Left renal pelvis (tissue), 4 donors: ENCODE measurements around the gene GNAO1. TPM values are rescaled to one million over a fixed set of nuclear protein-coding genes. Genes with fewer than 3 reads are reported as not detected.

Experiments
- DNase-seq, 4 donors: peaks; one replicate each; pipeline ENCODE4 v3.0.0-alpha.2; 2013; ENCODE audit warnings: low read depth in 4 of 4, low spot score in 3 of 4
- polyA plus RNA-seq, 4 donors: library from polyadenylated mRNA; unstranded; fragments of 120-200 nt; gene quantifications; one replicate each; pipeline ENCODE4 v1.2.1, GENCODE V29; 2013; ENCODE audit not compliant: insufficient read length in 4 of 4

GNAO1 gene
- polyA plus RNA-seq, 4 donors, result 5.1 to 7.3 (median 5.6) TPM

GRCh38 chr16:56327929-56328258 lies 136.6 kb downstream of the GNAO1 start:
- DNase-seq, result no peak

DNA sequence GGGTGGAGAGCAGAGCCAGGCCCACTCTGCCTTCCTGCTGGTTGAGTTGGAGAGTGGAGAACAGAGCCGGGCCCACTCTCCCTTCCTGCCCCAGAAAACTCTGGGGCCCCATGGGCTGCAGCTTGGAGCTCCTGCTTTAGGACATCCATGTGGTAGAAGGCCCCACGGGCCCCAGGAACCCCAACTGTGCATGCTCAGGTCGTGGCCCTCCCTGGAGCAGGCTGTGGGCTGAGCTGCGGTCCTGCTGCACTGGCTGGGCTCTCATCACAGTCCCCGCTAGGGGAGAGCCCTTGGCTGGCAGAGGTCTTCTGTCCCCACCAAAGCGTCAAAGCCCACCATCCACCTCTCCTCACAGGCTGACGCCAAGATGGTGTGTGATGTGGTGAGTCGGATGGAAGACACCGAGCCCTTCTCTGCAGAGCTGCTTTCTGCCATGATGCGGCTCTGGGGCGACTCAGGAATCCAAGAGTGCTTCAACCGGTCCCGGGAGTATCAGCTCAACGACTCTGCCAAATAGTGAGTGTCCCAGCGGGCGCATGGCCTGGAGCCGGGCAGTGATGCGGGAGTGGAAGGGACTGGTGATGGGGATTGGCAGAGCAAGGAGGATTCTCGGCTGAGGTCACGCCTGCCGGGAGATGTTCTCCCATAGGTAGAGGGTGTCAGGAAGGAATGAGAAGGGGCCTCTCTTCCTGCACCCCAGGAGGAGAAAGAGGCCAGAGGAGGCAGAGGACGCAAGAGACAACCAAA lies 137.2 kb downstream of the GNAO1 start:
- no peak for DNase-seq

- no peak for DNase-seq
Measured at GRCh38 chr16:56329887-56330286, 138.6 kb downstream of the GNAO1 start.

DNA sequence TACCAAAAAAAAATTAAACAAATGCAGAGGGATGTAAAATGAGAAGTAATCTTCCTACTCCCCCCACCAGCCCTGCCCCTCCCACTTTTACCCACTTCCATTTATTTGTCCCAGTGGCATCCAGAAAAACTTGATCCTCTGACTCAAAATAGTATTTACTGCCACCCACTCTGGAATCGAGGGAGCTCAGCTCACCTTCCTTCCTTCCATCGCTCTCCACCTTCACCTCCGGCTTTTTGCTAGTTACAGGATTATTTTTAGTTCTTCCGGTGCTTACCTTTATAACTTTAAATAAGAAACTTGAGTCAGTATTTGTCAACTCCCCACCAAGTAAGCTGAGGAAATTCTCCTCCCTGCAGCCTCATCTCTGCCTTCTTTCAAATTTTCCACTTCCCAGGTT lies 139.2 kb downstream of the GNAO1 start:
- no peak for DNase-seq

DNA sequence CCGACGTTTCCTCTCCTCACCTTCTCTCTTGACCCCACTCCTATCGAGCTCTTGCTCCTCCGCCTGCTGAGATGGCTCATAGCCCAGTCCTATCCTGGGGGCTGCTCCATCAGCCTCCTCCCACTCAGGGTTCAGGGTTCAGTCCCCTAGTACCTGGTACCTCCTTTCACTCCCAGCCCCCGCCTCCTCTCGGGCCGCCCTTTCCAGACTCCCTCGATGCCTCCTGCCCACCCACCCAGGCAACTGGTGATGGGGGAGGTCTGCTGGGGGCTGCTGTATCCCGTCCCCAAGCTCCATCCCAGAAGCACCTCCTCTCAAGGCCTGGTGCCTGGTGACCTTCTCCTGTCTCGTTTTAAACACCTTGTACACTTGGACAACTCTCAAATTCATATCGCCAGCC lies 140.1 kb downstream of the GNAO1 start:
- no peak for DNase-seq

DNA sequence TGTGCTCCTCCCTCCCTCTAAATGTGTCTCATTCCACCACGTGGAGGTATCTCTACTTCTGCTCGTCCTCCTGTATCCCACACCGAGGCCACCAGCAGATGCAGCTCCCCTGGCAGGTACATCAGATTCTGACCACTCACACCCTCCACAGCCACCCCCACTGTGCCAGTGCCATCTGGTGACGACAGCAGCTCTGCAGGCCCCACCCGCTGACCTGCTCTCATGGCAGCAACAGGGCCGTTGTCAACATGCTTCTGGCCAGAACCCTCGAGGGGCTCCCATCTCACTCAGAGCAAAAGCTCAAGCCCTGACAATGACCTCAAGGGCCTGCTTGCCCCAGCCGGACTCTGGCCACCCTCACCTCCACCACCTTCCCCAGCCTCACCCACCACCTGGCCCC lies 140.6 kb downstream of the GNAO1 start:
- no peak for DNase-seq

GRCh38 chr16:56332464-56333079 lies 141.3 kb downstream of the GNAO1 start:
- no peak for DNase-seq

DNA sequence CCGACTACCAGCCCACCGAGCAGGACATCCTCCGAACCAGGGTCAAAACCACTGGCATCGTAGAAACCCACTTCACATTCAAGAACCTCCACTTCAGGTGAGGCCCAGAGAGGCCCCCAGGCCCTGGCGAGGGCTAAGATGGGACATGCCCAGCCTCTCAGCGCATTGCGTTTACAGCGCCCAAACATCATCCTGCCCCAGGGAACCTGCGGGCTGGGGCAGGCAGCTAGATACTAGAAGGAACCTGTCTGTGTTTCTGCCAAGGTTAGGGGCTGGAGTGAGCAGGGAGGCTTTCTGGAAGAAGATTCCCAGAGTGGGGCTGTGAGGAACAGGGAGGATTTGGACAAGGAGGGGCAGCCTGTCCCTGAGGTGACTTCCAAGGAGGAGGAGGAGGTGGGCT lies 143.5 kb downstream of the GNAO1 start:
- DNase-seq, result no peak

DNA sequence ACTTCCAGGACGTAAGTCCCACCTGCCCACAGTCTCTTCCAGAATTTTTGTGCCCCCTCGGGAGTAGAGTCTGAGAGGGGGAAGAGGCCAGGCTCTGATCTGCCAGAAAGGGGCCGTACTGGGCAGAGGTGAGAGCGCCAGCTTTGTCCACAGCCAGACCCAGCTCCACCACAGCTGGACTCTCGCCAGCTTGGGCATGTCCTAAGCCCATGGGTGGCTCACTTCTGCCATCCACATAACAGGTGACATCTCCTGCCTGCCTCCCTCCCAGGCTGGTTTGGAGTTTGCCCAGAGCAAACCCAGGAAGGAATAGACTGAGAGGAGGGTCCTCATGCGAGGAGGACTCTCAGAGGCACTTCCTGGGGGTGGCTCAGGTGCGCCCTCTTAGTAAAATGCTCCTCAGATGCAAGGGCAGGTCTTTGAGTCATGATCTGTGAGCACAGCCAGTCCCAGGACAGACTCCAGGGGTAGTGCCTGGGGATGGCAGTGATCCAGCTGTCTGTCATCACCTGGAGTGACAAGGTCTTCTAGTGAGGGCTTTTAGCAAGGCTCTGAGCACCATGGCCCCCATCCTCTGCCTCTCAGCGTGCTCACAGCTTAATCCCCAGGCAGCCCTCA lies 144.9 kb downstream of the GNAO1 start:
- no peak for DNase-seq

GRCh38 chr16:56336711-56337110 lies 145.4 kb downstream of the GNAO1 start:
- DNase-seq, result no peak

DNA sequence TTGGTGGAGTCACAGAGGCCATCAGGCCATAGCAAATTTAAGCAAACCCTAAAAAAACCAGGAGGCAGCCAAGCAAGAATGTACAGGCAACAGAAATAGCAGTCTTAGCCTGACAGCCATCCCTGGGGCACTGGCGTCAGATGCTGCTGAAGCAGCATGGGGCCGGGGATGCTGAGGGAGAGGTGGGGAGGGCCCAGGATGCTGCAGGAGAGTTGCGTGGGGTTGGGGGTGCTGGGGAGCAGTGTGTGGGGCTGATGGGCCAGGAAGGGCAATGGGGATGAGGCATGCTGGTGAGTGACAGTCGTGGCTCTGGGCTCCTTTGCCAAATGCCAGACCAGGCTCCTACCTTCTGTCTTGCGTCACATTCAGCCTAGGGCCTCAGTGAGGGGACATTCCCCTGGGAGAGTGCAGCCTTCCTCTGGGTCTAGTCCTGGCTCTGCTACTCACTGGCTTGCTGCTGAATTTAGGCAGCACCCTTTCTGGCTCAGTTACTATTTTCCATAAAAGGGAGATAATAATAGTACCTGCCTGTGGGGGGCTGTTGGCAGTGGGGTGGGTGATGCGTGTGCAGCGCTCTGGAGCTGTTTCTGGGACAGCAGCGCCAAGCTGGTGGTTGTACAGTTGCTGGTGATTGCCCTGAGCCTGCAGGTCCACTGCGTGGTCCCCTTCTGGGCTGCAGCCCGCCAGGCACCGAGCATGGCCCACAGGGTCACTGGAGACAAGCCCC lies 146.0 kb downstream of the GNAO1 start:
- no peak for DNase-seq

DNA sequence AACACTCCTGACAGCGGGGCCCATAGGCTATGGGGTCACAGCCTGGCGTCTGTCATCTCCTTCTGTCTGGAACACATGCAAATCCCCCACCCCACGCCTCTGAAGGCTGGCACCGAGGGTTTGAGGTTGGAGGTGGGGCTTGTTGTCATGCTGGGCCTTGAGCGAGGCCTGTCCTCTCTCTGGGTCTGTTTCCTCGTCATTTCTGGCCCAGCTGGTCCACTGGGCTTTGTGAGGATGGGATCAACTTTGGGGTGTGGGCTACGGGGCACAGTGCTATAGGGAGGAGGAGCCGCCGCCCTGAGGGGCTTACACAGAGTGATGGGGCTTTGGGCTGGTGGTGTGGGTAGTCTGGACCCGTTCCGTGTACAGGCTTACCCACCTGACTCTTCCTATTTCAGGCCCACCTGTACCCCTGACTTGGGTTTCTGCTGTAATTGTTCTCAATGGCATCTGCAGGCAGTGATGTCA lies 146.6 kb downstream of the GNAO1 start:
- DNase-seq, result no peak

DNA sequence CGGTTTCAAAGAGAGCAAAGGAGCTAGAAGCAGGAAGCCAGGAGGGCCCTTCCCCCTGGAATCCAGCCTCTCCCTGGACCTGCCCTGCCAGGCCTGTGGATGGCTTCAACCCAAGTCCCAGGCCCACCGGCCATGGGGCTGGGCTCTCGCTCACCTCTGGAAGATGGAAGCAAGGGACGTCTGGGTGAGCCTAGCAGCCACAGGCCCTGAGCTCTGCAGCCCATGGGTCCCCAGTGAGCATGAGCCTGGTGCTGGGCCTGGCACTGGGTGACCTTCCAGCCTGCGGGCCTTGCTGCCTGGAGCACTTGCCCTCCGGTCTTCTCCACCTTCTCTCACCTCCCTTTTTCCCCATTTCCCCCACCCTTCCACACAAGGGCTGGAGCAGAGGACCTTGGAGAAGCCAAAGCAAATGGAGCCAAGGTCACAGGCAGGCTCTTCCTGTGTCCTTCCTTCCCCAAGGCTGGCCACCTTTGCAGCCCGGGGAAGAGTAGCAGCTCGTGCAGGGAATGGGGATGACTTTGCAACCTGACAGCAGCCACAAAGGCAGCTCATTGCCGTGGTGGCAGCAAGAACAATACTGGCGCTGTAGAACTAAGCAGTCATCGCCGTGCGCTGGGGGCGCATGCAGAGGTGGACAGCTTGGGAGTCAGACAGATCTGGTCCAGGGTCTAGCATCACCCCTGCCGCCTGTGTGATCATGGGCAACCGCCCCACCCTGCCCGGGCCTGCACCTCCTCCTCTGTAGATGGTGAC lies 147.5 kb downstream of the GNAO1 start:
- no peak for DNase-seq

GRCh38 chr16:56339431-56340195 lies 148.3 kb downstream of the GNAO1 start:
- DNase-seq, result no peak

DNA sequence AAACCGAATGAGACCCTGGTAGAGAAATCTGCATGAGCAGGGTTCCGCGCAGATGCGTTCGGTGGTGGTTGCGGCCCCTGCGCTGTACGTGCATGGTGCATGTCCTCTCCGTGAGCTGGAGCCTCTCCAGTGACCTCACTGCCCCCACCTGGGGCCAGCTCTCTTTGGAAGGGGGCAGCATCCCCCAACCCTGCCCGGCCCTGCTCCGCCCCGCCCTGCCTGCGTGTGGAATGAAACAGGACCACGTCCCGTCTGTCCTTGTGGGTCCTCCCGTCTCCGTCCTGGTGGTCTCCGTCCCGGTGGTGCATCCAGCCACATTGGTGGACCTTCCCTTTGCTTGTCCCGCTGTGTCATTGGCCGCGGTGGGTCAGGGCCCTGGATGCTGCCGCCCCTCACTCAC lies 149.1 kb downstream of the GNAO1 start:
- DNase-seq, result no peak

DNA sequence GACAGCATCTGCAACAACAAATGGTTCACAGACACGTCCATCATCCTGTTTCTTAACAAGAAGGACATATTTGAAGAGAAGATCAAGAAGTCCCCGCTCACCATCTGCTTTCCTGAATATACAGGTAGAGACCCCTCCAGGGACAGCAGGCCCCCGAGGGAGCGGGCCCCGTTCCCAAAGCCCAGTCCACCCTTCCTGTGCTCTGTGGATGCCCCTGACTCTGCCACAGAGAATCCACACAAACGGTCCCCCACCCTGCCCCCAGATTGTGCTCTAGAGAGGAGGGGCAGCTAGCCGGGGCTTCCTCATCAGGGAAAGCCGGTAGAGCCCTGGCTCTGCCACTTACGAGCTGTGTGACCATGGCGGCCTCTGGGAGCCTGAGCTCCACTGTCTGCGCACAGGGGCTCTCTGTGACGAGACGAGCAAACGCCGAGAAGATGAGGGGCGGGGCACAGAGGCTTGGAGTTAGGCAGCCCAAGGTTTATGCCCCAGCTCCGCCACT lies 149.6 kb downstream of the GNAO1 start:
- DNase-seq, result no peak

DNA sequence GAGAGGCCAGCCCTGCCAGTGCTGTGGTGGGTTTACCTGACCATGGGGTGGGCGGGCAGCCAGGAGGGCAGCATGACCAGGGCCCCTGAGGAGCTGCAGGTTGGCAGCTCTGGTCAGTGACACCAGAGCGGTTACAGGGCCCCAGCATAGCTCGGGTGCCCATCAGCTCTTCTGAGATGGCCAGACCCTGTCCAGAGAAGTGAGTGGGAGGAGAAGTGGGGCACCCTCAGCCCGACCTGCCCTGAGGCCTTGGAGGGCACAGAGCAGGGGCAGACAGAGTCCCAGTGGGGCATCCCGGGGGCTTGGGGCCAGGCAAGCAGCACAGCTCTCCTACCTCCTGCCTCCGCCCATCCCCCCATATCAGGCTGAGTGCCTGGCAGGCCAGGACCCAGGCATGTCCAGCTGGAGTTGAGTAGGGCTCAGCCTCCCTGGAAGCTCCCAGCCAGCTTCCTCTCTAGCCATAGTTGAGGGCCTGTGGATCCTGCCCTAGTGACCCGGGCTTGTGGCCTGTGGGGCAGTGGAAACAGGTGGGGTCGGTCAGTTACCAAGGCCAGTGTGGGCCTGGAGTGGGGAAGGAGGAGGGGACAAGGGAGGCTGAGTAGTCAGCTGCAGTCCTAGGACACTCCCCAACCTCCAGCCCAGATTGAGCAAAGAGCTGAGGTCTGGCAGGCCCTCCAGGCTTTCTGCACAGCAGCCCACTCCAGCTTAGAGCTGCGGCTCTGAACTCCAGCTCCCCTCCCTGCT lies 150.5 kb downstream of the GNAO1 start:
- DNase-seq, result no peak

GRCh38 chr16:56343661-56344517 lies 152.6 kb downstream of the GNAO1 start:
- no peak for DNase-seq
